DND-41 (cell line): ENCODE measurements around the gene RETREG2.

Source experiments
- ATAC-seq: fragments of 200-7000 bp; cut with Tn5 transposase; 3 replicates; pipeline ENCODE4 v1.9.1; 2021; ENCODE audit warnings: low read depth; ENCODE audit not compliant: insufficient read depth
- DNase-seq: peaks from one replicate; pipeline ENCODE4 v3.0.0-alpha.2; 2020
- H2AFZ ChIP-seq: 2 replicates; pipeline ENCODE4 v1.6.0; 2012; ENCODE audit warnings: low read depth, low read length
- H3K27ac ChIP-seq: 2 replicates; pipeline ENCODE4 v1.5.1; 2012; ENCODE audit warnings: low read length, inconsistent platforms
- H3K27me3 ChIP-seq: fragments of 200-600 bp; sonication (generic); 2 replicates; pipeline ENCODE4 v1.6.0; 2012; ENCODE audit warnings: low read length, mild to moderate bottlenecking, inconsistent platforms; ENCODE audit not compliant: insufficient read depth, poor library complexity
- H3K36me3 ChIP-seq: 2 replicates; pipeline ENCODE4 v1.5.1; 2012; ENCODE audit warnings: low read length, inconsistent platforms; ENCODE audit not compliant: insufficient read depth
- H3K4me1 ChIP-seq: 2 replicates; pipeline ENCODE4 v1.5.1; 2012; ENCODE audit warnings: mild to moderate bottlenecking, low read length; ENCODE audit not compliant: insufficient read depth
- H3K4me2 ChIP-seq: 2 replicates; pipeline ENCODE4 v1.6.0; 2012; ENCODE audit warnings: mild to moderate bottlenecking, moderate library complexity, low read length, inconsistent platforms; ENCODE audit not compliant: insufficient read depth
- H3K4me3 ChIP-seq, 2 experiments: fragments of 200-600 bp in 1 of 2; shearing (Covaris generic) in 1 of 2; 2 replicates each; pipeline ENCODE4 v1.5.1; 2012 to 2016; ENCODE audit warnings: inconsistent platforms in 2 of 2, low read length in 2 of 2, mild to moderate bottlenecking in 2 of 2, low read depth in 1 of 2, moderate library complexity in 1 of 2
- H3K79me2 ChIP-seq: 2 replicates; pipeline ENCODE4 v1.6.0; 2012; ENCODE audit warnings: low read length, inconsistent platforms; ENCODE audit not compliant: insufficient read depth
- H3K9ac ChIP-seq: 2 replicates; pipeline ENCODE4 v1.6.0; 2012; ENCODE audit warnings: low read depth, mild to moderate bottlenecking, inconsistent platforms, low read length, moderate library complexity
- H3K9me3 ChIP-seq: 2 replicates; pipeline ENCODE4 v1.5.1; 2012; ENCODE audit warnings: low read length, moderate library complexity, mild to moderate bottlenecking, inconsistent platforms; ENCODE audit not compliant: insufficient read depth, severe bottlenecking
- H4K20me1 ChIP-seq: 2 replicates; pipeline ENCODE4 v1.6.0; 2012; ENCODE audit warnings: low read length; ENCODE audit not compliant: insufficient read depth
- CTCF ChIP-seq: IDR thresholded peaks from 2 replicates; pipeline ENCODE4 v1.5.1; 2012; ENCODE audit warnings: borderline replicate concordance, low read length, moderate library complexity, mild to moderate bottlenecking; ENCODE audit not compliant: poor library complexity, severe bottlenecking; ENCODE audit errors: extremely low read depth
- EZH2 ChIP-seq: IDR thresholded peaks from 3 replicates; pipeline ENCODE4 v1.6.1; 2012; ENCODE audit warnings: borderline replicate concordance, low read depth, mild to moderate bottlenecking, moderate library complexity, low read length, inconsistent platforms; ENCODE audit not compliant: severe bottlenecking

The RETREG2 gene

DNA sequence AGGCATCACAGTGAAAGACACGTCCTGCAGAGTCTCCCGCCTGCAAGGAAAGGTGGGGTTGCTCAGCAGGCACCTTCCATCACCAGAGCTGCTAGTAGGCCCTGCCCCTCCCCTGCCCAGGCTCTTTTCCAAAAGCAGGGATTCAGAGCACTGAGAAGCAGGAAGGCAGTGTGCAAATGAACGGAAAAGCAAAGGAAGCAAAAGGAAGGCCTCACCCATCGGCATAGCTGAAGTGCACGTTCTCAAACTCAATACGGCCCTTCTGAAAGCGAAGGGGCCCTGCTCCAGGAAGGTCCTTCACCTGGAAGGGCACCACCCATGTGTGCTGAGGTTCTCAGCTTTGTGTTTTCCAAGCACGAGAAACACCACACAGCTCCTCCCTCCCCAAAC is 34.9 kb downstream of the RETREG2 start:
- Histone ChIP-seq H3K4me3 (no peak overlapping the region), H3K36me3 (peaks cover 53% of the 10 kb centered on the region), H4K20me1 (0 out of 2 replicates have a peak, but pooled peaks cover 3% of the 10 kb centered on the region), H3K79me2 (no peaks in the 10 kb centered on the region), H3K4me2 (no peak overlapping the region), H3K27ac (no peak overlapping the region), H3K4me1 (peaks cover 13% of the 10 kb centered on the region), H3K27me3 (no peaks in the 10 kb centered on the region), H2AFZ (no peak overlapping the region), H3K9me3 (no peaks in the 10 kb centered on the region), H3K9ac (no peak overlapping the region)
- TF ChIP-seq EZH2 = no peak
- TF ChIP-seq CTCF = no peak
- DNase-seq (no peak), ATAC-seq (no peak)

- H3K27ac ChIP-seq = no peak overlapping the region
- H3K79me2 ChIP-seq = no peaks in the 10 kb centered on the region
- DNase-seq (no peak), ATAC-seq (no peak)
- H2AFZ ChIP-seq = no peak overlapping the region
- H3K36me3 ChIP-seq = peaks cover 47% of the 10 kb centered on the region
- H3K4me2 ChIP-seq = no peak overlapping the region
- no peak overlapping the region for H3K9ac ChIP-seq
- no peaks in the 10 kb centered on the region for H3K9me3 ChIP-seq
- no peak for TF ChIP-seq EZH2
- TF ChIP-seq CTCF = no peak
- H3K4me3 ChIP-seq = no peak overlapping the region
- H3K4me1 ChIP-seq = peaks cover 13% of the 10 kb centered on the region
- H4K20me1 ChIP-seq = 0 out of 2 replicates have a peak, but pooled peaks cover 3% of the 10 kb centered on the region
- H3K27me3 ChIP-seq = no peaks in the 10 kb centered on the region
Observed at GRCh38 chr2:219213486-219214071, 35.5 kb downstream of the RETREG2 start.

DNA sequence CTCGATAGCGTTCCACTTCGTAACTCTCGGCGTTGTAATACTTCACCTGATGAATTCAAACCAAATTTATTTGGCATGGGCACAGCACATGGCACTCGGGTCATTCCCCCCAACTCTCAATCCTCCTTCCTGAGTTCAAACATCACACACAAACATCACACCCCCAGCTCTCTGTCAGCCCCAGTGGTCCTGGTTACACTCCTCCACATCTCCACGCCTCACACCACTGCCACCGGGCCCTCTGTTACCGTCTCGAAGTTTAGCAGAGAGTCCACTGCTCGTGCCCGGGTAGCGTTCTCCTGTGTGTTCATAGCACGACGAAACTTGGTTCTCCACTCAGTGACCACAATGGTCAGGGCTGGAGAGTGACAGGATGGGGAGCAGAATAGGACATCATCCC is 36.1 kb downstream of the RETREG2 start:
- Histone ChIP-seq H2AFZ (no peak overlapping the region), H3K27me3 (no peaks in the 10 kb centered on the region), H3K4me1 (peaks cover 12% of the 10 kb centered on the region), H3K27ac (no peak overlapping the region), H3K9me3 (no peaks in the 10 kb centered on the region), H3K79me2 (no peaks in the 10 kb centered on the region), H3K4me2 (no peak overlapping the region), H4K20me1 (peaks cover under 1% of the 10 kb centered on the region; the same call in 1 of the 2 replicates), H3K4me3 (no peak overlapping the region), H3K36me3 (peaks cover 46% of the 10 kb centered on the region), H3K9ac (no peak overlapping the region)
- TF ChIP-seq CTCF (no peak), EZH2 (no peak)
- no peak for DNase-seq
- no peak for ATAC-seq

GRCh38 chr2:219214786-219215185 is 36.7 kb downstream of the RETREG2 start:
- no peak overlapping the region for H3K27ac ChIP-seq
- no peak overlapping the region for H3K9ac ChIP-seq
- H3K27me3 ChIP-seq = no peaks in the 10 kb centered on the region
- TF ChIP-seq EZH2 (no peak), CTCF (no peak)
- DNase-seq = no peak
- H3K4me3 ChIP-seq = no peak overlapping the region
- no peak overlapping the region for H3K4me2 ChIP-seq
- H3K79me2 ChIP-seq = no peaks in the 10 kb centered on the region
- no peaks in the 10 kb centered on the region; the same call in 1 of the 2 replicates for H4K20me1 ChIP-seq
- no peak for ATAC-seq
- H3K9me3 ChIP-seq = no peaks in the 10 kb centered on the region
- peaks cover 12% of the 10 kb centered on the region for H3K4me1 ChIP-seq
- H3K36me3 ChIP-seq = peaks cover 47% of the 10 kb centered on the region
- no peak overlapping the region for H2AFZ ChIP-seq
